ENCODE results near the gene RASA2. TPM values are rescaled to one million over a fixed set of nuclear protein-coding genes. Genes with fewer than 3 reads are reported as not detected.
A peak's percentile ranks its signal among the peaks of the same experiment; 100 is the strongest.

RASA2 gene
- total and polyA plus RNA-seq, 2 of the 8 experiments (the other 6 are each of a cell fraction or from before 2014, with no cell fraction given) = 3.5 to 15.9 TPM

DNA sequence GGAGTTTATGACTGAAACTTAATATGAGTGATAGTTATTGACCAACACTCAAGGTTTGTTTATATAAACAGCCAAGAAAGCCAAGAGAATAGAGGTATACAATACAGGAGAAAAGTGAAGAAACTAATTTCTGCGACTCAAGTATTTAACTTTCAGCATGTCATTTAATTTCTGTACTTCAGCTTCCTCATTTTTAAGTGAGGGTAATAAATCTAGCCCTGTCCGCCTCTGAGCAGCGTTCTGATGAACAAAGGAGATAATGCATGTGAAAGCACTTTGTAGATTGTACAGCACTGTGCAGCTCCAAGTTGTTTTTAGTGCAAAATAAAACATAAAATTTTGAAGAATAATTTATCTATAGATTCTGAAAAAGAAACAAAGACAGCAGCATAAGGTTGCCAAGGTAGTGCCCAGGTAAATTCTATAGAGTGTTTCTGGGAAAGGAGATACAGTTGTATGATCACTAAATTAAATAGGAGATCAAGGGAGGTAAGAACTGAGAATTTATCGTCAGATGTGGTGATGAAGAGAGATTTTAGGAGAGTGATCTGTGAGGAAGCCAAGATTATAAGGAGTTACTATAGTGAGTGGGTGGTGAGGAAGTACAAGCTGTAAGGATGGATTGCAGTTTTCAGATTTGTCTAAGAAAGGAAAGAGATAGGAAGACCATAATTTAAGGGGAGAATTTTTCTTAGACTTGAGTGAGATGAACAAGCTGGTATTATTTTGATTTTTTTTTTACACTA lies 71.3 kb downstream of the RASA2 start:
- Histone ChIP-seq H3K18ac (ENCODE audit: extremely low read depth, low read length) (no peak overlapping the region), H4K8ac (ENCODE audit: extremely low read depth, insufficient read depth, low read length) (no peak overlapping the region), H3K14ac (ENCODE audit: insufficient read length) (no peak overlapping the region), H3K23me2 (ENCODE audit: low read depth, low read length) (no peaks in the 10 kb centered on the region), H3K4me2 (ENCODE audit: insufficient read depth in 1 of 2, low read depth in 2 of 2, low read length in 2 of 2) (no peak overlapping the region), H4K20me1 (replicated peaks in 1 of 2; ENCODE audit: control insufficient read depth in 1 of 2, insufficient read depth in 2 of 2, low read length in 2 of 2) (no peaks in the 10 kb centered on the region), H3K36me3 (ENCODE audit: control insufficient read depth in 2 of 4, insufficient read depth in 4 of 4, low read length in 3 of 4) (peaks cover 0 to 18% (median 0%) of the 10 kb centered on the region in 4 experiments; a peak in 2 of 8 replicates), H3K27me3 (replicated peaks in 1 of 4; ENCODE audit: control insufficient read depth in 3 of 4, extremely low read depth in 1 of 4, insufficient read depth in 3 of 4, low read length in 3 of 4) (no peaks in the 10 kb centered on the region), H2AK5ac (ENCODE audit: low read depth, low read length) (no peak overlapping the region), H3K56ac (replicated peaks; ENCODE audit: insufficient read length, low read depth, low read length) (peak overlapping the region; percentile 64), H3K27ac (ENCODE audit: low read depth, low read length) (no peak overlapping the region), H2BK5ac (ENCODE audit: low read depth, low read length) (no peak overlapping the region), H2BK12ac (ENCODE audit: low read depth, low read length) (no peak overlapping the region), H3K79me1 (ENCODE audit: low read depth, low read length) (no peaks in the 10 kb centered on the region), H3K9ac (replicated peaks in 1 of 4; ENCODE audit: extremely low read depth in 1 of 4, low read depth in 3 of 4, low read length in 3 of 4) (no peak overlapping the region), H2BK120ac (replicated peaks; ENCODE audit: low read depth, low read length) (no peak overlapping the region), H4K5ac (ENCODE audit: insufficient read length, low read depth, low read length) (no peak overlapping the region), H2AFZ (ENCODE audit: low read length) (no peak overlapping the region), H3K4me3 (ENCODE audit: extremely low read depth in 1 of 4, insufficient read depth in 2 of 4, low read depth in 3 of 4, low read length in 4 of 4) (no peak overlapping the region), H2BK20ac (ENCODE audit: low read length) (no peak overlapping the region), H3K23ac (ENCODE audit: insufficient read length) (no peak overlapping the region), H3K9me3 (ENCODE audit: insufficient read depth in 2 of 2, low read depth in 1 of 2, low read length in 1 of 2) (no peaks in the 10 kb centered on the region), H3K4ac (replicated peaks; ENCODE audit: insufficient read length, low read depth, low read length) (no peak overlapping the region), H4K91ac (replicated peaks; ENCODE audit: insufficient read length, low read length) (no peak overlapping the region), H3K79me2 (ENCODE audit: control insufficient read depth in 1 of 2, insufficient read depth in 2 of 2, low read length in 2 of 2) (no peaks in the 10 kb centered on the region), H2BK15ac (ENCODE audit: low read length) (no peak overlapping the region), H3K4me1 (replicated peaks in 1 of 4; ENCODE audit: control insufficient read depth in 3 of 4, insufficient read depth in 4 of 4, low read length in 3 of 4) (no peaks in the 10 kb centered on the region)
- DNase-seq (ENCODE audit: low read depth in 1 of 2, low spot score in 2 of 2) (no peak), FAIRE-seq (no peak)
- POLR2A ChIA-PET (ENCODE audit: partially characterized antibody) = interaction anchor here (1.6 kb wide), 1 partner anchor 71 kb away, joined by 4 read pairs; no protein-coding TSS in a partner anchor
- 93 to 100% methylated on average over 1 to 4 of the region's 4 CpGs for WGBS, 2 experiments (ENCODE audit: extremely low coverage in 1 of 2, insufficient coverage in 1 of 2, insufficient read length in 1 of 2, insufficient replicate concordance in 2 of 2, low coverage in 1 of 2, low lambda C conversion rate in 2 of 2, missing lambda C conversion rate in 1 of 2)
- CTCF ChIA-PET (ENCODE audit: partially characterized antibody) = interaction anchor here (0.7 to 20.7 kb wide), 11 partner anchors 12 to 312 kb away, joined by 3 to 291 read pairs (median 3); no protein-coding TSS in a partner anchor
- TF ChIP-seq POU5F1 (IDR thresholded peaks at IDR 0.05; ENCODE audit: low read depth, low read length) (no peak), EZH2 (IDR thresholded peaks at IDR 0.05; ENCODE audit: low read depth, low read length, severe bottlenecking) (no peak), BRCA1 (IDR thresholded peaks at IDR 0.05; ENCODE audit: low read depth, low read length) (no peak), SIX5 (IDR thresholded peaks at IDR 0.05; ENCODE audit: low read depth, low read length) (no peak), CTBP2 (IDR thresholded peaks at IDR 0.05; ENCODE audit: borderline replicate concordance, insufficient read depth, insufficient read length, low read length) (no peak), KDM1A (IDR thresholded peaks at IDR 0.05; ENCODE audit: borderline replicate concordance, low read length) (no peak), CBX8 (IDR thresholded peaks at IDR 0.05; ENCODE audit: borderline replicate concordance, low read depth, low read length) (no peak), RAD21 (IDR thresholded peaks at IDR 0.05 in 1 of 2, conservative IDR thresholded peaks at IDR 0.05 in 1 of 2; ENCODE audit: low read depth in 2 of 2, low read length in 2 of 2) (no peak), HDAC6 (IDR thresholded peaks at IDR 0.05; ENCODE audit: low read depth, low read length) (no peak), CHD2 (IDR thresholded peaks at IDR 0.05; ENCODE audit: low read length) (no peak), RBBP5 (IDR thresholded peaks at IDR 0.05; ENCODE audit: borderline replicate concordance, low read depth, low read length) (no peak), SUZ12 (IDR thresholded peaks at IDR 0.05; ENCODE audit: low read length) (no peak), ASH2L (IDR thresholded peaks at IDR 0.05; ENCODE audit: low read length) (no peak)

Data from H1 (cell line).